Upper lobe of left lung (tissue), 6 donors: Measurements from ENCODE around the gene CFAP298. TPM values are rescaled to one million over a fixed set of nuclear protein-coding genes. Genes with fewer than 3 reads are reported as not detected.
"Not testable (repeated sequence)": the region's sequence is repeated elsewhere in the genome, so short reads cannot be mapped to it uniquely, and the experiment has no call there.

Experiments used
- ATAC-seq, 2 donors: fragments of 200-7000 bp; cut with Tn5 transposase; one replicate each; pipeline ENCODE4 v1.9.1; 2022; ENCODE audit warnings: mild to moderate bottlenecking in 2 of 2, moderate library complexity in 2 of 2; ENCODE audit not compliant: low FRiP score in 2 of 2
- DNase-seq, 2 donors: peaks; one replicate each; pipeline ENCODE4 v3.0.0-alpha.2; 2019 to 2020
- H3K27ac ChIP-seq, 4 donors: fragments of 200-600 bp; sonication (generic); one replicate each; pipeline ENCODE4 v1.5.1; 2016 to 2019
- H3K27me3 ChIP-seq, 4 donors: fragments of 200-600 bp; sonication (generic); one replicate each; pipeline ENCODE4 v1.5.1; 2017 to 2019
- H3K36me3 ChIP-seq, 4 donors: fragments of 200-600 bp; sonication (generic); one replicate each; pipeline ENCODE4 v1.5.1; 2016 to 2019
- H3K4me1 ChIP-seq, 4 donors: fragments of 200-600 bp; sonication (generic); one replicate each; pipeline ENCODE4 v1.5.1; 2018 to 2019
- H3K4me3 ChIP-seq, 4 donors: fragments of 200-600 bp; sonication (generic); one replicate each; pipeline ENCODE4 v1.5.1; 2017 to 2019; ENCODE audit warnings: mild to moderate bottlenecking in 2 of 4, moderate library complexity in 1 of 4
- H3K9me3 ChIP-seq, 4 donors: fragments of 200-600 bp; sonication (generic); one replicate each; pipeline ENCODE4 v1.5.1; 2018 to 2019
- EP300 ChIP-seq, 4 donors: sonication (generic); formaldehyde crosslinking; IDR thresholded peaks; one replicate each; pipeline ENCODE4 v1.5.1; 2017; ENCODE audit warnings: antibody characterized with exemption in 4 of 4, control low read depth in 2 of 4
- POLR2A ChIP-seq, 4 donors: fragments of 450-650 bp; IDR thresholded peaks; one replicate each; pipeline ENCODE4 v1.5.1; 2016 to 2017; ENCODE audit warnings: antibody characterized with exemption in 4 of 4, mild to moderate bottlenecking in 2 of 4
- POLR2AphosphoS5 ChIP-seq, 2 donors: sonication (generic); formaldehyde crosslinking; IDR thresholded peaks; one replicate each; pipeline ENCODE4 v1.5.1; 2017; ENCODE audit warnings: antibody characterized with exemption in 2 of 2
- WGBS, 2 donors: methylation state at CpG; one replicate each; pipeline ENCODE4 v1.1.5; 2017 to 2018; 5-methylcytosine and 5-hydroxymethylcytosine counted together
- total RNA-seq, 6 donors: library from RNA; depleted of rRNA in 4 of 6; stranded (reverse); fragments of >200 nt in 4 of 6; gene quantifications; one replicate each; pipeline versions ENCODE4 v1.1.0 to v1.2.1, GENCODE V29; 2016 to 2021
- TF ChIP-seq, protein P1 (sequence below), 6 experiments: fragments of 450-650 bp in 4 of 6; fragments of 200-600 bp in 2 of 6; sonication (generic) in 2 of 6; IDR thresholded peaks; one replicate each; pipeline ENCODE4 v1.5.1; 2016 to 2019; ENCODE audit warnings: antibody characterized with exemption in 6 of 6
- donor health status: DM: no; HTN: no; CAD: no; lungs with moderate emphysema.
- donor health status: DM: no; HTN: yes; CAD: no; lungs with severe emphysema.

The CFAP298 gene
- total RNA-seq, 6 donors from 2014 or later: 22.9 to 47.1 (median 30.4) TPM

DNA sequence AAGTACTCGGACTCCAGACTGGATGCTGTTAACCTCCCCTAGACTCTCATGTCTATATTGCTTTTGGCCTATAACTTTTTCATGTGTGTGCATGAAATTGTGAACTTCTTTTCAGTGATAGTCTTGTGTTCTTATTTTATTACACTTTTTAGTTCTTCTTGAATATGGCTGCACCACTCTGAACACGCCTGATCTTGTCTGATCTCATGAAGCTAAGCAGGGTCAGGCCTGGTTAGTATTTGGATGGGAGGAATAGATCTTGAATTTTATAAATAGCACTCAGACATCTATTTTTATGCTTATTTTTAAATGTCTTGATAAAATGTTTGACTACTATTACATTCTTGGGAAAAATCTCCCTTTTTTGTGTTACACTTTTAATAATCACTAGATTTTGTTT, 49.3 kb downstream of the CFAP298 start:
- Histone ChIP-seq H3K27ac (no peak overlapping the region), H3K4me1 (no peaks in the 10 kb centered on the region), H3K4me3 (no peak overlapping the region), H3K36me3 (no peaks in the 10 kb centered on the region), H3K9me3 (peaks cover 0 to 5% (median 0%) of the 10 kb centered on the region in 4 donors), H3K27me3 (no peaks in the 10 kb centered on the region)
- ATAC-seq: no peak
- WGBS, 2 donors: 95 to 96% methylated on average over 2 of the region's 2 CpGs
- TF ChIP-seq POLR2A (IDR thresholded peaks at IDR 0.05) (no peak), POLR2AphosphoS5 (IDR thresholded peaks at IDR 0.05) (no peak), EP300 (IDR thresholded peaks at IDR 0.05) (no peak)
- TF ChIP-seq, protein P1, sequence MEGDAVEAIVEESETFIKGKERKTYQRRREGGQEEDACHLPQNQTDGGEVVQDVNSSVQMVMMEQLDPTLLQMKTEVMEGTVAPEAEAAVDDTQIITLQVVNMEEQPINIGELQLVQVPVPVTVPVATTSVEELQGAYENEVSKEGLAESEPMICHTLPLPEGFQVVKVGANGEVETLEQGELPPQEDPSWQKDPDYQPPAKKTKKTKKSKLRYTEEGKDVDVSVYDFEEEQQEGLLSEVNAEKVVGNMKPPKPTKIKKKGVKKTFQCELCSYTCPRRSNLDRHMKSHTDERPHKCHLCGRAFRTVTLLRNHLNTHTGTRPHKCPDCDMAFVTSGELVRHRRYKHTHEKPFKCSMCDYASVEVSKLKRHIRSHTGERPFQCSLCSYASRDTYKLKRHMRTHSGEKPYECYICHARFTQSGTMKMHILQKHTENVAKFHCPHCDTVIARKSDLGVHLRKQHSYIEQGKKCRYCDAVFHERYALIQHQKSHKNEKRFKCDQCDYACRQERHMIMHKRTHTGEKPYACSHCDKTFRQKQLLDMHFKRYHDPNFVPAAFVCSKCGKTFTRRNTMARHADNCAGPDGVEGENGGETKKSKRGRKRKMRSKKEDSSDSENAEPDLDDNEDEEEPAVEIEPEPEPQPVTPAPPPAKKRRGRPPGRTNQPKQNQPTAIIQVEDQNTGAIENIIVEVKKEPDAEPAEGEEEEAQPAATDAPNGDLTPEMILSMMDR (IDR thresholded peaks at IDR 0.05): no peak
- DNase-seq: no peak

DNA sequence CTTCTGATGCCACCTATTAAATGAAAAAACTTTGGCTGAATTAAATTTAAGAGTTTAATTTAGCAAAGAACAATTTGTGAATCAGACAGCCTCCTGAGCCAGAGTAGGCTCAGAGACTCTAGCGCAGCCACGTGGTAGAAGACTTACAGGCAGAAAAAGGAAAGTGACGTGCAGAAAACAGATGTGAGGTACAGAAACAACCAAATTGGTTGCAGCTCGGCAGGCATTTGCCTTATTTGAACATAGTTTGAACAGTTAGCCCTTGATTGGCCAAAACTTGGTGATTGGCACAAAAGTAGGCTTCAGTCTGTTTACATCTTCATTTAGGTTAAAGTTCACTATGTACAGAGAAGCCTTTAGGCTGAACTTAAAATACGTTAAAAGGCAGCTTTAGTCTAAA, 49.8 kb downstream of the CFAP298 start:
- H3K4me1 ChIP-seq: no peaks in the 10 kb centered on the region
- WGBS, 2 donors: 51 to 70% methylated on average over 5 of the region's 5 CpGs
- DNase-seq (no peak), ATAC-seq (peak in 1 of 2 donors; percentile 62)
- TF ChIP-seq, protein P1 (IDR thresholded peaks at IDR 0.05): peak in 2 of 6 experiments; percentile 16 to 22
- no peak for TF ChIP-seq POLR2A (IDR thresholded peaks at IDR 0.05)
- TF ChIP-seq EP300 (IDR thresholded peaks at IDR 0.05): no peak
- no peak for TF ChIP-seq POLR2AphosphoS5 (IDR thresholded peaks at IDR 0.05)
- peaks cover 0 to 5% (median 0%) of the 10 kb centered on the region in 4 donors for H3K9me3 ChIP-seq
- H3K36me3 ChIP-seq: no peaks in the 10 kb centered on the region
- no peak overlapping the region for H3K27ac ChIP-seq
- no peak overlapping the region for H3K4me3 ChIP-seq
- H3K27me3 ChIP-seq: no peaks in the 10 kb centered on the region

DNA sequence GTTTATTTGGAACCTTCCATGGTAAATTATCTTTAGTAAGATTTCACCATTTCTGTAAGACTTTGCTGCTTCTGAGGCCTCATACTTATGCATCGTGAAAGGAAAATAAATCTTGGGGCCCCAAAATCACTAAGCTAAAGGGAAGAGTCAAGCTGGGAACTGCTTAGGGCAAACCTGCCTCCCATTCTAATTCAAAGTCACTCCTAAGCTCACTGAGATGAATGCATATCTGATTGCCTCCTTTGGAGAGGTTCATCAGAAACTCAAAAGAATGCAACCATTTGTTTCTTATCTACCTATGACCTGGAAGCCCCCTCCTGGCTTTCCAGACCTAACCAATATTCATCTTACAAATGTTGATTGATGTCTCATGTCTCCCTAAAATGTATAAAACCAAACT, 50.7 kb downstream of the CFAP298 start:
- not testable (repeated sequence) for H3K27ac ChIP-seq, H3K9me3 ChIP-seq, H3K27me3 ChIP-seq, ATAC-seq, H3K36me3 ChIP-seq, H3K4me1 ChIP-seq, H3K4me3 ChIP-seq, DNase-seq
- 84 to 96% methylated on average over 1 of the region's 1 CpG for WGBS, 2 donors

DNA sequence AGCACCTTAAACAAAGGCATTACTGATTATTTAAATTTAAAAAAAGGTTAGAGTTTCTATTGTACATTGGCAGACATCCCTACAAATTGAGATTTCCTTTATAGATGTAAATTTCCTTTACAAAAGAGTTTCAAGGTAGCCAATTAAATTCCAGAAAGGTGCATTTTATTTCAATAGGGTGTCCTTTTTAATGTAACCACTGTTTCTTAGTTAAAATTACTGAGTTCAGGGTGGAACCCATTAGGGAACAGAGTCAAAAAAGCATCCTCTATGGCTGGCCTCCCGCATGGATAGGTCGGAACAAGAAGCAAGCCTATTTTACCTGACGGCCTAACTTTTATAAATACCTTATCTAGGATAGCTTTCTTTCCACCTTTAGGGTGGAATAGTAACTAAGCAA, 51.3 kb downstream of the CFAP298 start:
- no peak for TF ChIP-seq EP300 (IDR thresholded peaks at IDR 0.05)
- TF ChIP-seq POLR2A (IDR thresholded peaks at IDR 0.05): no peak
- no peak for TF ChIP-seq POLR2AphosphoS5 (IDR thresholded peaks at IDR 0.05)
- TF ChIP-seq, protein P1 (IDR thresholded peaks at IDR 0.05): no peak
- Histone ChIP-seq H3K27ac (no peak overlapping the region), H3K4me1 (no peaks in the 10 kb centered on the region), H3K9me3 (peaks cover 0 to 5% (median 0%) of the 10 kb centered on the region in 4 donors), H3K36me3 (no peaks in the 10 kb centered on the region), H3K4me3 (no peak overlapping the region), H3K27me3 (no peaks in the 10 kb centered on the region)
- no peak for ATAC-seq
- DNase-seq: no peak
- WGBS, 2 donors: 95 to 99% methylated on average over 3 of the region's 3 CpGs

DNA sequence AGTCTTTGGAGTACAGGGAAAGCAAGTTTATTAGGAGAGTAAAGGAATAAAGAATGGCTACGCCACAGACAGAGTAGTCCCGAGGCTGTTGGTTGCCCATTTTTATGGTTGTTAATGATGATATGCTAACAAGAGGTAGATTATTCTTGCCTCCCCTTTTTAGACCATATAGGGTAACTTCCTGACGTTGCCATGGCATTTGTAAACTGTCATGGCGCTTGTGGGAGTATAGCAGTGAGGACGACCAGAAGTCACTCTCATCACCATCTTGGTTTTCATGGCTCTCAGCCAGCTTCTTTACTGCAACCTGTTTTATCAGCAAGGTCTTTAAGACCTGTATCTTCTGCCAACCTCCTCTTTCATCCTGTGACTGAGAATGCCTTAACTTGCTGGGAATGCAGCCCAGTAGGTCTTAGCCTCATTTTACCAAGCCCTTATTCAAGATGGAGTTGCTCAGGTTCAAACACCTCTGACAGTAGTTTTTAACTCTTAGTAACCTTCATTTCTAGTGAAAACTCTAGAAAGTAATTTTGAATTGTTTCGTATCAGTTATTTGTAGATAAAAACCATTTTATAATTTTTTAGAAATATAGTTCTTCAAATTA, 53.1 kb downstream of the CFAP298 start:
- TF ChIP-seq POLR2A (IDR thresholded peaks at IDR 0.05): no peak
- TF ChIP-seq, protein P1 (IDR thresholded peaks at IDR 0.05): no peak
- no peak for TF ChIP-seq POLR2AphosphoS5 (IDR thresholded peaks at IDR 0.05)
- TF ChIP-seq EP300 (IDR thresholded peaks at IDR 0.05): no peak
- no peaks in the 10 kb centered on the region for H3K9me3 ChIP-seq
- H3K27me3 ChIP-seq: no peaks in the 10 kb centered on the region
- H3K36me3 ChIP-seq: no peaks in the 10 kb centered on the region
- no peak overlapping the region for H3K27ac ChIP-seq
- no peak overlapping the region for H3K4me3 ChIP-seq
- no peaks in the 10 kb centered on the region for H3K4me1 ChIP-seq
- no peak for DNase-seq
- ATAC-seq: no peak
- WGBS, 2 donors: 86 to 92% methylated on average over 6 of the region's 6 CpGs
